Measurements from ENCODE around the gene CNTD1.
"Not testable (repeated sequence)": the region's sequence is repeated elsewhere in the genome, so short reads cannot be mapped to it uniquely, and the experiment has no call there.

CNTD1 gene

GRCh38 chr17:42798383-42799380, at the start of gene CNTD1, which contains the start of gene COA3:
TSS of gene CNTD1 (plus strand) at chr17:42798861. CDS start at chr17:42799068, 207 bp downstream.
TSS of gene COA3 (minus strand) at chr17:42798704. CDS start at chr17:42798681, 23 bp downstream.
- FAIRE-seq = peak; percentile 23

GRCh38 chr17:42748908-42749798, 49.5 kb upstream of the CNTD1 start:
- no peak for FAIRE-seq

DNA sequence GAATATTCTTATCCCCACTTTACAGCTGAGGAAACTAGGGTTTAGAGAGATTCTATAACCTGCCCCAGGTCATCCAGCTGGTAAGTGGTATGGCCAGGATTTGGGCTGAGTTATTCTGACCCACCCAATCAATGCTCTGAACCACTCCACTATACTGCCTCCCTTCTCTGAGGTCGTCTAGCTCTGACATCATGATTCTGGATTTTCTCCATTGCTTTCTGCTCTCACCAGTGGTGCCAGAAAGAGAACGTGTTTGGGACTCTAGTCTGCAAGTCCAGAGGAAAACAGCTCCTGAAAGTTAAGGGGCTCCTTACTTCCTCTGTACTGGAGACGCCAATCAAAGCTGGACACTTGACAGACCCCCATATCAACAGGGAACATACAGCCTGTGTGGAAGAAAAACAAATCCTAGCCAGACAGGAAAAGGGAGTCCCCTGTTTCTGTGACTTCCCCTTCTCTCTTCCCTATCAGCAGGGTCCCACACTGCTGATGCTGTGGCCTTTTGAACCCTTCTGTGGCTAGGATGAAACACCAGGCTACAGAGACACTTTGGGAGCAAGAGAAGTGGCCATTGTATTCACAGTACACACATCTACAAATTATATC, 47.8 kb upstream of the CNTD1 start:
- no peak for FAIRE-seq

GRCh38 chr17:42751628-42752027, 47.0 kb upstream of the CNTD1 start:
- FAIRE-seq = no peak

GRCh38 chr17:42754782-42755181, 43.9 kb upstream of the CNTD1 start:
- FAIRE-seq = no peak

DNA sequence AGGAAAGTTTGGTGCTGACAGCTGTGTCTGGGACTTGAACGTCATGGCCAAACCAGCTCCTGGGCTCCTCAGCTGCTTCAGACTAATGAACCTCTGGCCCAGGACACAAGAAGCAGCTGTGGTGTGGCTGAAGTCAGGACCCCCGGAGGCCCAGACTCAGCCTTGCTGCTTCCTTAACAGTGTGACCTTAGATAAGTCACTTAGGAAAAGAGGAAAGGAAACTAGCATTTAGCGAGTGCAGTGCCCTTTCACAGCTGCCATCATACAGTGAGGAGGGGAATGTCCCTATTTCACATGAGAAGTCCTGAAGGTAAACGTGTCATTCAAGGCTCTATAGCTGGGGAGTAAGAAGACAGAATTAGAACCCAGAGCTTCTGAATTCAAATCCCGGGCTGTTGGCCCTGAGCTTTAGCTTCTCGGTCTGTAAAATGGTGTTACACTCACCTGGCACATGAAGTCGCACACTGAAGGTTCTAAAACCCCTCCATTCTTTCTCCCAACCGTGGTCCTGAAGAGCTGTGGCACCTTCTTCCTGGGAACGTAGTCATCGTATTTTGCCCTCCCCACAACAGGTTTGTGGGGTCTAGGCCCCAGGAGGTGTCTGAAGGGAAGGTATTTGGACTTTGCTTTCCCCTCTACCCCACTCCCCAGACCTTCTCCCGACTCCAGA, 38.5 kb upstream of the CNTD1 start:
- no peak for FAIRE-seq

DNA sequence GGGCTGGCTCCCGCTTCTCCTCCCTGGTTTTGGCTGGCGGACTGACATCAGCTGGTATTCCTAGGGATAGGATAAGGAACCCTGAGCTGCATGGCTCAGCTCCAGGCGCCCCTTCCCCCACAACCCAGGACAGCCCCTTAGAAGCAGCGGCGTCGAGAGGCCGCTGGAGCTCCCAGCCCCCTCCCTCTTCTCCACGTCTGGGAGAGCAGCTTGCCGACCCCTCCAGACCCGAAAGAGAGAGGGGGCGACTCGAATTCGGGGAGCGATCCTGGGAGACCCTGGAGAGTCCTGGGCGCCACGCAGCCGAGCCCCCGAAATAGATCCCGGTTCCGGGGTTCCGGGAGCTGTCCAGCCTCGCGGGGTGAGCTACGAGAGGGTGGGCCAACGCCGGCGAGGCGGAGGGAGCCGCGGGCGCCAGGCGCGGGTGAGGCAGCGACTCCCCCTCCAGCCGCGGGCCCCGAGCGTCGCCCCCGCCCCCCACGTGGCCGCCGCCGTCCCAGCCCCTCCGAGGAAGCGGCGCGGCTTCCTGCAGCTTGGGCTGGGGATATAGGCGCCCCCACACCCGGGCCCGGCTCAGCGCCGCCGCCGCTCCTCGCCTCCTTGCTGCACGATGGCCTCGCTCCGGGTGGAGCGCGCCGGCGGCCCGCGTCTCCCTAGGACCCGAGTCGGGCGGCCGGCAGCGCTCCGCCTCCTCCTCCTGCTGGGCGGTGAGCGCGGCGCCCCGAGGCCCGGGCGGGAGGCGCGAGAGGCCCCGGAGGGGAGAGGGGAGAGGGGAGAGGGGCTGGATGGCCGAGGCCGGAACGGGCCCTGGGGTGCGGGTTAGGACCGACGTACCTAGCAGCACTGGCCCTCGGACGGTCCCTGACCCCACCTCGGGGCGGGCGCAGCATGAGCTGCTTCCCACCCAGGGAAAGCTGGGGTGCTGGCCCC, 37.7 kb upstream of the CNTD1 start, which contains the start of gene RAMP2:
RAMP2 (plus strand) TSS at position 576 of the 930 bp plus-strand sequence; CDS start at position 611, 35 bp downstream.
- FAIRE-seq = no peak

DNA sequence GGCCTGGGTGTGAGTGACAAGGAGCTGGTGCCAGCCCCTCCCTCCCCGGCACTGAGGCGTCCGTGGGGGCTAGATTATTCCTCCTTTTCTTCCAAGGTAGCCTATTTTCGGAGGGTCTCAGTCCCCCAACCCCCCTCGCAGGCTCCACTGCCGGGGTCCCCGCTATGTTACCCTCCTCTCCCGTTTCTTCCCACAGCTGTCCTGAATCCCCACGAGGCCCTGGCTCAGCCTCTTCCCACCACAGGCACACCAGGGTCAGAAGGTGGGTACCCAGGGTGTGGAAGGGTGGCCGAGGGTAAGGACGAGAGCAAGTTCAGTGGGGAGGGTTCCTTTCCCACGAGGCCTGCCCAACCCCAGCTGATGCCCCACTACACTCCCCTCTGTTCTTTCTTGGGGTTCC, 37.0 kb upstream of the CNTD1 start:
- FAIRE-seq = no peak

GRCh38 chr17:42766124-42766523, 32.5 kb upstream of the CNTD1 start:
- FAIRE-seq = no peak

- no peak for FAIRE-seq
Observed at GRCh38 chr17:42767512-42767911, 31.1 kb upstream of the CNTD1 start.

- not testable (repeated sequence) for FAIRE-seq
Observed at GRCh38 chr17:42768006-42768405, 30.7 kb upstream of the CNTD1 start.

GRCh38 chr17:42769964-42770363, 28.7 kb upstream of the CNTD1 start:
- not testable (repeated sequence) for FAIRE-seq

DNA sequence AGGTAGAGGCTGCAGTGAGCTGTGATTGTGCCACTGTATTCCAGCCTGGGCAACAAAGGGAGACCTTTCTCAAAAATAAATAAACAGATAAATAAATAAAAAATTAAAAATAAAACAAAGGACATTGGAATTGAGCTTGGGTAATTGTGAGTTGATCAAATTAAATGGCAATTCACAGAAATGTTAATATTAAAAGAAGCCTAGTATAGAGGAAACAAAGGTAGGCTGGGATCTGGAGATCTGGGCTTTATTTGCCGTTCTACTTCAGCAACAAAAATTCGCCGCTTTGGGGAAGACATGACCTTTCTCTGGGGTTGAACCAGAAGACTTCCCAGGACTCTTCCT, 25.7 kb upstream of the CNTD1 start:
- FAIRE-seq = no peak

- no peak for FAIRE-seq
Observed at GRCh38 chr17:42773290-42774035, 25.2 kb upstream of the CNTD1 start, which contains the start of gene VPS25. TSS of gene VPS25 (plus strand) at chr17:42773449. CDS start at chr17:42773476, 27 bp downstream.

DNA sequence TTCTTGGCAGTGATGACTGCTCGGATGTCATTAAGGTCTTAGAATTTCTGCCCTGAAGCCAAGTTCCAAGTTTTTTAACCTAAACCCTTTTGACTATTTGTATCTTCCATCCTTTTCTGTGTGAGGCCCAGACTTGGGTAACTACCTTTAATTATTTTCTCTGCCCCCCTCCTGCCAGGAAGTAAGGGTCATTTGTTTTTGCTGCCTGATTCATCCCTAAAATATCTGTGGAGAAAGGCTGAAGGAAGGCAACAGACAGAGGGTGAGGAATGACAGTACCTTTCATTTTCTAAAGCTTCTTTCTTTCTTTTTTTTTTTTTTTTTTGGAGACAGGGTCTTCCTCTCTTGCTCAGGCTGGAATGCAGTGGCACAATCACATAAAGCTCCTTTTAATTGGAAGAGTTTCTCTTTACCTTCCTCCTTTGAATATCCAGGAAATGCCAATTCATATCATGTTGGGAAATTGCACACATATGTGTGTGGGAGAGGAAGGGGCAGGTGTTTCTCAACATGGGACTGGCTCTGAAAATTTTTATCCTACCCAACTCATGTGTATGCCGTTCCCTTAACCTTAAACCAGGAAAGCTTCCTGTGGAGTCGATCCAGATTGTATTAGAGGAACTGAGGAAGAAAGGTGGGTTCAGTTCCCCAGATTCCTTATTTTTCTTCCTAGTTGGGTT, 24.5 kb upstream of the CNTD1 start:
- no peak for FAIRE-seq

- FAIRE-seq = no peak
Observed at GRCh38 chr17:42775534-42776098, 23.0 kb upstream of the CNTD1 start.

DNA sequence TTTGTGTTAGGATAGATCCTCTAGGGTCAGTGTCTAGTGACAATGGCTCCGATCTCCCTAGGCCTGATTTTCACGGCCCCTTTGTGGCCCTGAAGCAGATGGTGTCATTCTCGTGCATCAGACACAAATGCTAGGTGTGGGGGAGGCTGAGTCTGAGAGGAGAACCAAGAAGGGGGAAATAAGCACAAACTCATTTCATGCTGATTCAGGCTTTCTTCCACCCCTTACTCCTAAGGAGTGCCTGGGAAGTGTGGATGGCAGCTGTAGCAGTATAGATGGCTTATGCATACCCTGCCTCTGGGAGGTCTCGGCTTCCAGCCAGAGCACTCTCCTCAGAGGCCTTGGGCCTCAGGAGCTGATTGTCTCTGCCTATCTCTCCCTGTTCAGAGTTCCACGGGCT, 20.1 kb upstream of the CNTD1 start:
- FAIRE-seq = no peak

DNA sequence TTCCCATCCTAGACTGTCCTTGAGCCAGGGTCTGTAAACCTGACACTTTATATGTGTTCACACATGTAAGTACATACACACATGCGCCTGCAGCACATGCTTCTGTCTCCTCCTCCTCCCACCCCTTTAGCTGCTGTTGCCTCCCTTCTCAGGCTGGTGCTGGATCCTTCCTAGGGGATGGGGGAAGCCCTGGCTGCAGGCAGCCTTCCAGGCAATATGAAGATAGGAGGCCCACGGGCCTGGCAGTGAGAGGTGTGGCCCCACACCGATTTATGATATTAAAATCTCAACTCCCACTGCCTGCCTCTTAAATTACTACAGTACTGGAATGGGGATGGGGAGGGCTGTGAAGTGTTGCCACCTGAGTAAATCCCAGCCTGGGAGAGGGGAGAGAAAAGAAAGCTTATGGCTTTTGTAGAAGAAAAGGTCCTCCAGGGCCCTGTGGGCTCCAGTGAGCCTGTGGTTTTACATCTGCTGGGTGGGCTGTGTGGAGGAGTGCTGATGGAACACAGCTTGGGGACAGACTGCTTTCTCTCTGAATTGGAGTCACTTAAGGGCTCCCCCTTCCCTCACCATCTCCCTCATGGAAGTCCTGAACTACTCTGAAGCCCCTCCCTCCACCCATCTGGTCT, 19.2 kb upstream of the CNTD1 start:
- no peak for FAIRE-seq

Data from A204.1 (cell line).